OCI-LY7 (cell line): ENCODE results near the gene SH3PXD2A. TPM values are rescaled to one million over a fixed set of nuclear protein-coding genes. Genes with fewer than 3 reads are reported as not detected.

Source experiments
- BruUV-seq: library from RNA; stranded (reverse); fragments of 400-500 nt; replicated peaks from 2 replicates; lab custom pipeline; 2021; lab: Mats Ljungman, UMichigan
- CTCF ChIA-PET: fragments of 300-600 bp; sonication (Branson Sonifier 250); formaldehyde crosslinking; loops from one replicate; lab custom pipeline; 2022; ENCODE audit warnings: antibody characterized with exemption; ENCODE audit not compliant: unreplicated experiment; lab: Charles Lee
- POLR2A ChIA-PET: fragments of 300-600 bp; sonication (Branson Sonifier 250); formaldehyde crosslinking; loops from one replicate; lab custom pipeline; 2022; ENCODE audit warnings: antibody characterized with exemption; lab: Charles Lee
- DNase-seq: peaks from one replicate; pipeline ENCODE4 v3.0.0-alpha.2; 2015; ENCODE audit warnings: low spot score
- H2AFZ ChIP-seq: fragments of 200-600 bp; sonication (generic), shearing (Covaris generic); 2 replicates; pipeline ENCODE4 v1.6.1; 2014; ENCODE audit warnings: mild to moderate bottlenecking, antibody characterized with exemption, low read length, moderate library complexity
- H3K27ac ChIP-seq: fragments of 200-600 bp; sonication (generic); 2 replicates; pipeline ENCODE4 v1.5.1; 2014; ENCODE audit warnings: mixed run types, low read depth, mild to moderate bottlenecking, moderate library complexity, low read length, inconsistent platforms; ENCODE audit not compliant: poor library complexity, severe bottlenecking
- H3K36me3 ChIP-seq: fragments of 200-600 bp; sonication (generic); 2 replicates; pipeline ENCODE4 v1.6.1; 2014; ENCODE audit warnings: mild to moderate bottlenecking, antibody characterized with exemption, low read length, moderate library complexity, mixed read lengths; ENCODE audit not compliant: insufficient read depth
- H3K4me1 ChIP-seq: fragments of 200-600 bp; sonication (generic); 2 replicates; pipeline ENCODE4 v1.5.1; 2014; ENCODE audit warnings: mild to moderate bottlenecking, low read length; ENCODE audit not compliant: insufficient read depth, poor library complexity, severe bottlenecking
- H3K4me2 ChIP-seq: fragments of 200-600 bp; sonication (generic); 2 replicates; pipeline ENCODE4 v1.6.1; 2014; ENCODE audit warnings: mild to moderate bottlenecking, low read length
- H3K4me3 ChIP-seq: fragments of 200-600 bp; sonication (generic); 2 replicates; pipeline ENCODE4 v1.5.1; 2014; ENCODE audit warnings: mild to moderate bottlenecking, low read depth, low read length; ENCODE audit not compliant: poor library complexity, severe bottlenecking
- H3K79me2 ChIP-seq: fragments of 200-600 bp; sonication (generic); 2 replicates; pipeline ENCODE4 v1.6.1; 2016; ENCODE audit warnings: low read depth, mild to moderate bottlenecking, low read length, moderate library complexity, mixed read lengths; ENCODE audit not compliant: insufficient read depth
- H3K9me2 ChIP-seq: fragments of 200-600 bp; sonication (generic); 2 replicates; pipeline ENCODE4 v1.6.1; 2016; ENCODE audit warnings: mild to moderate bottlenecking, low read length, mixed read lengths; ENCODE audit not compliant: insufficient read depth
- H3K9me3 ChIP-seq: fragments of 200-600 bp; sonication (generic); 2 replicates; pipeline ENCODE4 v1.6.1; 2014; ENCODE audit warnings: mild to moderate bottlenecking, mixed run types, low read length, mixed read lengths
- H4K20me1 ChIP-seq: fragments of 200-600 bp; sonication (generic); 2 replicates; pipeline ENCODE4 v1.6.1; 2014; ENCODE audit warnings: mild to moderate bottlenecking, antibody characterized with exemption, low read length, moderate library complexity, mixed read lengths; ENCODE audit not compliant: insufficient read depth
- EZH2phosphoT487 ChIP-seq: fragments of 200-600 bp; sonication (generic); IDR thresholded peaks from 2 replicates; pipeline ENCODE4 v1.6.1; 2018; ENCODE audit warnings: low read depth, borderline replicate concordance, mild to moderate bottlenecking, mixed run types, antibody characterized with exemption, low read length, moderate library complexity, mixed read lengths
- intact Hi-C: fragments of 100-400 bp; cut with micrococcal nuclease; formaldehyde crosslinking; loops from one replicate; pipeline ENCODE4 v1.10.0; 2022; ENCODE audit not compliant: unreplicated experiment
- total RNA-seq, 2 experiments: library from RNA; depleted of rRNA in 1 of 2; stranded (reverse); fragments of >200 nt in 1 of 2; shearing (Covaris generic) in 1 of 2; gene quantifications; 2 replicates each; pipeline ENCODE4 v1.2.3, GENCODE V29; 2014 to 2022
- TF ChIP-seq, protein P1 (sequence below): fragments of 200-600 bp; sonication (generic); conservative IDR thresholded peaks from 2 replicates; pipeline ENCODE4 v1.5.1; 2014; ENCODE audit warnings: mild to moderate bottlenecking, antibody characterized with exemption, low read length, moderate library complexity, mixed read lengths

SH3PXD2A gene
- total RNA-seq, 2 experiments from 2014 or later, result 0.85 to 5.9 TPM

DNA sequence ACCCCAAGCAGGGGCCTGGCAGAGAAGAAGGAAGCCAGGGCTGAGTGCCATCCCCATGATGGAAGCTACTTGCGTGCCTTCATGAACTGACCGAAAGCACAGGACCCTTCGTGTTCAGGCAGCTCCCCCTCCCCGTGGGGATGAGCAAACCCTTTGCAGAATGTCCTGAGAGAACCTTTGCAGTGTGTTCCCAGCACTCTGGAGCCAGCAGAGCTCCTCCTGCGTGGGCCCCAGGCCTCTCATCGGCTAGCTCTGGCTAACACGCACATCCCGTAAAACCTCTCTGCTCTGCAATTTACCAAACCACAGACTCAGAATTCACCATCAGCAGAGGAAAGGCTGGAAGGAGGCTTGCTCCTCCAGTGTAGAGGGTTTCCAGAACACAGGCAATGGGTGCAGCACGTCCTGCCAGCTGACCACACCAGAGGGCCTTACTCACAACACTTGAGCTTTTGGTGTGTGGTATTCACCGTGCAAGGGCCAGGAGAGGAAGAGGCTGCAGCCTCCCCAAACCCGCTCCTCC is 3.1 kb downstream of the SH3PXD2A start:
- no peaks in the 10 kb centered on the region for H3K79me2 ChIP-seq
- no peak overlapping the region for H2AFZ ChIP-seq
- intact Hi-C loops, result loop anchor here (10.0 kb wide), 1 partner anchor 257 kb away; no protein-coding TSS in a partner anchor

DNA sequence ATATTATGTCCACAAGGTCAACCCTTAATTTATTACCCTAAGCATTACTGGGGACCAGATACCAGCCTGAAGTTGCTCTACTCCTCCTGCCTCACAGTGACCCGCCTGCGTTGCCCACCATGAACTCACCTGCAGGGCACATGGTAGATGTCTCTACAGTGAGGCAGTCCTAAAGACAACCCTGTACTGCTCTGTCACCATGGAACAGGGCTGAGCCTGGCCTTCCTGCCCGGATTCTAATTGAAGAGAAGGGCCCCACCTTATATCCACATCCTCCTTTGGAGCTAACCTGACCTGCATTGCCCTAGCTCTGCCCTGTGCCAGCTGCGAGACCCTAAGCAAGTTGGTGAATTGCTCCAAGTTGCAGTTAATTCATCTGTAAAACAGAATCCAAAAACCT is 4.1 kb downstream of the SH3PXD2A start:
- Histone ChIP-seq H3K4me3 (no peak overlapping the region), H2AFZ (no peak overlapping the region), H3K4me2 (no peak overlapping the region), H3K9me2 (no peaks in the 10 kb centered on the region), H3K27ac (no peak overlapping the region), H3K79me2 (no peaks in the 10 kb centered on the region), H3K9me3 (no peaks in the 10 kb centered on the region), H3K36me3 (no peaks in the 10 kb centered on the region), H3K4me1 (peaks cover 20% of the 10 kb centered on the region), H4K20me1 (no peaks in the 10 kb centered on the region)
- no peak for DNase-seq
- TF ChIP-seq, protein P1, sequence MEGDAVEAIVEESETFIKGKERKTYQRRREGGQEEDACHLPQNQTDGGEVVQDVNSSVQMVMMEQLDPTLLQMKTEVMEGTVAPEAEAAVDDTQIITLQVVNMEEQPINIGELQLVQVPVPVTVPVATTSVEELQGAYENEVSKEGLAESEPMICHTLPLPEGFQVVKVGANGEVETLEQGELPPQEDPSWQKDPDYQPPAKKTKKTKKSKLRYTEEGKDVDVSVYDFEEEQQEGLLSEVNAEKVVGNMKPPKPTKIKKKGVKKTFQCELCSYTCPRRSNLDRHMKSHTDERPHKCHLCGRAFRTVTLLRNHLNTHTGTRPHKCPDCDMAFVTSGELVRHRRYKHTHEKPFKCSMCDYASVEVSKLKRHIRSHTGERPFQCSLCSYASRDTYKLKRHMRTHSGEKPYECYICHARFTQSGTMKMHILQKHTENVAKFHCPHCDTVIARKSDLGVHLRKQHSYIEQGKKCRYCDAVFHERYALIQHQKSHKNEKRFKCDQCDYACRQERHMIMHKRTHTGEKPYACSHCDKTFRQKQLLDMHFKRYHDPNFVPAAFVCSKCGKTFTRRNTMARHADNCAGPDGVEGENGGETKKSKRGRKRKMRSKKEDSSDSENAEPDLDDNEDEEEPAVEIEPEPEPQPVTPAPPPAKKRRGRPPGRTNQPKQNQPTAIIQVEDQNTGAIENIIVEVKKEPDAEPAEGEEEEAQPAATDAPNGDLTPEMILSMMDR, result no peak
- no peak for TF ChIP-seq EZH2phosphoT487
- ChIA-PET CTCF (interaction anchor here (0.6 kb wide), 1 partner anchor 157 kb away, joined by 3 read pairs; no protein-coding TSS in a partner anchor), POLR2A (interaction anchor here (0.6 kb wide), 1 partner anchor 39 kb away, joined by 3 read pairs; no protein-coding TSS in a partner anchor)
- BruUV-seq, result no TSS peak
- intact Hi-C loops, result loop anchor here (10.0 kb wide), 1 partner anchor 256 kb away; no protein-coding TSS in a partner anchor

More for the DNA sequence above, 3.1 kb downstream of the SH3PXD2A start:
- H3K9me3 ChIP-seq, result no peaks in the 10 kb centered on the region
- H3K4me1 ChIP-seq, result peaks cover 13% of the 10 kb centered on the region
- H3K9me2 ChIP-seq, result no peaks in the 10 kb centered on the region
- H3K4me3 ChIP-seq, result no peak overlapping the region
- no peak overlapping the region for H3K4me2 ChIP-seq
- no peaks in the 10 kb centered on the region for H3K36me3 ChIP-seq
- CTCF ChIA-PET, result no interaction called here
- no peak for DNase-seq
- no peak overlapping the region for H3K27ac ChIP-seq
- H4K20me1 ChIP-seq, result no peaks in the 10 kb centered on the region
- POLR2A ChIA-PET, result no interaction called here
- TF ChIP-seq, protein P1, result no peak
- no peak for TF ChIP-seq EZH2phosphoT487
- no TSS peak for BruUV-seq

DNA sequence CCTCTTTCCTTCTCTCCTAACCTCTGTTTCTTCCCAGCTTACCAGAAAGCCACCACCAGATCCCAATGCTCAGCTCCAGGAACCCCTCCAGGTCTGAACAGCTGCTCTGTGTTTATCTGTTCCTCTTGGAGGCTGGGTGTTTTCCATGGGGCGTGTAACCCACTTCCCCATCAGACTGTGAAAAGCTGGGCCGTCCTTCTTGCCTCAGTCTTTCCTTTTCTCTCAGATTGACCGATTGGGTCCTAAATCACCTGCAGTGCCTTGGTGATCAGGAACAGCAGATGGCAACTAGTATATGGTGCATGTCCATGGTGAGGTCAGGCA is 4.8 kb downstream of the SH3PXD2A start:
- Histone ChIP-seq H3K79me2 (no peaks in the 10 kb centered on the region), H3K4me2 (no peak overlapping the region), H3K36me3 (no peaks in the 10 kb centered on the region), H3K4me3 (no peak overlapping the region), H3K9me3 (no peaks in the 10 kb centered on the region), H2AFZ (no peak overlapping the region), H4K20me1 (no peaks in the 10 kb centered on the region), H3K9me2 (no peaks in the 10 kb centered on the region), H3K27ac (no peak overlapping the region), H3K4me1 (peaks cover 27% of the 10 kb centered on the region)
- POLR2A ChIA-PET, result no interaction called here
- intact Hi-C loops, result loop anchor here (10.0 kb wide), 1 partner anchor 256 kb away; no protein-coding TSS in a partner anchor
- BruUV-seq, result no TSS peak
- CTCF ChIA-PET, result no interaction called here
- TF ChIP-seq, protein P1, result no peak
- no peak for TF ChIP-seq EZH2phosphoT487
- DNase-seq, result no peak
